Measurements from ENCODE around the gene MRPS2. TPM values are rescaled to one million over a fixed set of nuclear protein-coding genes. Genes with fewer than 3 reads are reported as not detected.

The MRPS2 gene
- total and polyA plus RNA-seq, 9 of the 15 experiments (the other 6 are each of a cell fraction or from before 2014, with no cell fraction given) = 8.0 to 167 (median 81.3) TPM

- BruUV-seq (replicated peaks) = no TSS peak
- FAIRE-seq (peak; percentile 95), ATAC-seq (peak; percentile 88), DNase-seq (ENCODE audit: extremely low read depth in 1 of 4, low spot score in 3 of 4) (peak; percentile 80 to 91 (median 87))
- CTCF ChIA-PET (ENCODE audit: low intra/inter-chr PET ratio) = no interaction called here
- Histone ChIP-seq H3K9ac (ENCODE audit: insufficient read depth in 1 of 2, low read depth in 2 of 2, low read length in 2 of 2) (peak overlapping the region; percentile 36 to 86; a peak in 3 of 4 replicates), H3K27ac (ENCODE audit: extremely low read depth, low read depth, low read length) (peak overlapping the region; percentile 74), H2AFZ (ENCODE audit: low read depth, low read length) (peak overlapping the region; percentile 77), H3K79me2 (ENCODE audit: control insufficient read depth, insufficient read depth, low read length) (peaks cover 31% of the 10 kb centered on the region), H3K4me3 (no peak overlapping the region), H4K20me1 (replicated peaks; ENCODE audit: control insufficient read depth, insufficient read depth, low read length) (peaks cover 17% of the 10 kb centered on the region), H3K27me3 (ENCODE audit: control insufficient read depth in 2 of 2, insufficient read depth in 2 of 2, low read length in 2 of 2) (no peaks in the 10 kb centered on the region), H3K4me1 (replicated peaks in 1 of 2; ENCODE audit: control insufficient read depth in 2 of 2, insufficient read depth in 2 of 2, low read length in 2 of 2) (peaks cover 32 to 61% of the 10 kb centered on the region in 2 experiments), H3K9me3 (replicated peaks; ENCODE audit: control insufficient read depth, insufficient read depth, low read depth, low read length) (no peaks in the 10 kb centered on the region), H3K4me2 (ENCODE audit: insufficient read depth, low read length) (peak overlapping the region; percentile 64), H3K9me1 (ENCODE audit: control insufficient read depth, insufficient read depth, low read length) (no peaks in the 10 kb centered on the region), H3K36me3 (ENCODE audit: control insufficient read depth, insufficient read depth, low read length) (peaks cover 41% of the 10 kb centered on the region)
- in situ Hi-C loops (cut with MboI) = no loop called here
- WGBS (ENCODE audit: insufficient coverage, low coverage, missing lambda C conversion rate) = 34% methylated on average over 10 of the region's 14 CpGs
- intact Hi-C loops (cut with micrococcal nuclease) = no loop called here
- POLR2A ChIA-PET = interaction anchor here (0.6 to 2.0 kb wide), 12 partner anchors 8 to 395 kb away, joined by 3 to 9 read pairs (median 3); no protein-coding TSS in a partner anchor
- TF ChIP-seq ATF7 (IDR thresholded peaks at IDR 0.05) (peak; percentile 69; the same call in 1 of the 2 replicates), NFE2 (IDR thresholded peaks at IDR 0.05; ENCODE audit: low read depth) (no peak), SP1 (CRISPR knock-in tag; IDR thresholded peaks at IDR 0.05) (peak; percentile 69), ZSCAN29 (IDR thresholded peaks at IDR 0.05) (peak; percentile 72; the same call in 1 of the 2 replicates), ZC3H11A (IDR thresholded peaks at IDR 0.05; ENCODE audit: low read depth, low read length) (no peak), NRF1 (conservative IDR thresholded peaks at IDR 0.05 in 1 of 2, IDR thresholded peaks at IDR 0.05 in 1 of 2) (peak; percentile 0 to 54; a peak in 2 of 4 replicates), HCFC1 (IDR thresholded peaks at IDR 0.05; ENCODE audit: low read depth, low read length) (0 out of 2 replicates have a peak, but pooled peaks have one; percentile 16), RBM39 (optimal IDR thresholded peaks at IDR 0.05; ENCODE audit: low read depth, low read length) (no peak), DPF2 (IDR thresholded peaks at IDR 0.05) (peak; percentile 56; the same call in 1 of the 2 replicates), MAZ (CRISPR knock-in tag; conservative IDR thresholded peaks at IDR 0.05 in 1 of 2, IDR thresholded peaks at IDR 0.05 in 1 of 2) (peak; percentile 48 to 87; a peak in 2 of 4 replicates), POLR2AphosphoS5 (IDR thresholded peaks at IDR 0.05; ENCODE audit: control insufficient read depth, insufficient read depth, low read depth, low read length) (0 out of 2 replicates have a peak, but pooled peaks have one; percentile 23), SPI1 (IDR thresholded peaks at IDR 0.05; ENCODE audit: borderline replicate concordance, low read depth, low read length) (peak; percentile 40; the same call in 1 of the 2 replicates), PCBP1 (IDR thresholded peaks at IDR 0.05; ENCODE audit: low read depth, low read length, poor library complexity, severe bottlenecking) (no peak), E2F3 (CRISPR knock-in tag; IDR thresholded peaks at IDR 0.05) (no peak; the same call in 1 of the 2 replicates), FOXM1 (IDR thresholded peaks at IDR 0.05; ENCODE audit: low read depth) (no peak), FOXM1 (CRISPR knock-in tag; IDR thresholded peaks at IDR 0.05; ENCODE audit: low read depth) (no peak), STAT5A (IDR thresholded peaks at IDR 0.05; ENCODE audit: borderline replicate concordance, low read length) (no peak), ZFP1 (CRISPR knock-in tag; IDR thresholded peaks at IDR 0.05) (no peak), CEBPZ (IDR thresholded peaks at IDR 0.05; ENCODE audit: borderline replicate concordance, low read depth, low read length) (no peak), ZNF695 (CRISPR knock-in tag; IDR thresholded peaks at IDR 0.05) (no peak), ZNF121 (CRISPR knock-in tag; conservative IDR thresholded peaks at IDR 0.05) (no peak)
Measured at GRCh38 chr9:135506327-135507103, 6.0 kb downstream of the MRPS2 start.
